Hepatocyte (in vitro differentiated cells): ENCODE results near the gene C5orf24. TPM values are rescaled to one million over a fixed set of nuclear protein-coding genes. Genes with fewer than 3 reads are reported as not detected.
"Not testable (repeated sequence)": the region's sequence is repeated elsewhere in the genome, so short reads cannot be mapped to it uniquely, and the experiment has no call there.

Experiments
- DNase-seq: peaks from one replicate; pipeline ENCODE4 v3.0.0-alpha.2; 2016; ENCODE audit warnings: low spot score
- H2AFZ ChIP-seq: fragments of 200-600 bp; sonication (generic); 2 replicates; pipeline ENCODE4 v1.6.0; 2016; ENCODE audit warnings: antibody characterized with exemption, mild to moderate bottlenecking
- H3K27ac ChIP-seq: fragments of 200-600 bp; sonication (generic); 2 replicates; pipeline ENCODE4 v1.5.1; 2016; ENCODE audit warnings: mild to moderate bottlenecking
- H3K27me3 ChIP-seq: fragments of 200-600 bp; sonication (generic); 2 replicates; pipeline ENCODE4 v1.6.1; 2016
- H3K36me3 ChIP-seq: fragments of 200-600 bp; sonication (generic); replicated peaks from 2 replicates; pipeline ENCODE4 v1.5.1; 2016; ENCODE audit warnings: low read depth; ENCODE audit not compliant: insufficient read depth
- H3K4me1 ChIP-seq: fragments of 200-600 bp; sonication (generic); 2 replicates; pipeline ENCODE4 v1.5.1; 2016; ENCODE audit warnings: mild to moderate bottlenecking, moderate library complexity; ENCODE audit not compliant: insufficient read depth
- H3K4me2 ChIP-seq: fragments of 200-600 bp; sonication (generic); 2 replicates; pipeline ENCODE4 v1.6.0; 2016
- H3K4me3 ChIP-seq: fragments of 200-600 bp; sonication (generic); 2 replicates; pipeline ENCODE4 v1.5.1; 2016; ENCODE audit warnings: mild to moderate bottlenecking
- H3K79me2 ChIP-seq: fragments of 200-600 bp; sonication (generic); 2 replicates; pipeline ENCODE4 v1.6.0; 2017; ENCODE audit warnings: mild to moderate bottlenecking
- H3K9me2 ChIP-seq: fragments of 200-600 bp; sonication (generic); replicated peaks from 2 replicates; pipeline ENCODE4 v1.6.0; 2017; ENCODE audit warnings: mild to moderate bottlenecking; ENCODE audit not compliant: insufficient read depth
- H3K9me3 ChIP-seq: fragments of 200-600 bp; sonication (generic); 2 replicates; pipeline ENCODE4 v1.5.1; 2016; ENCODE audit warnings: low read depth, mild to moderate bottlenecking
- H4K20me1 ChIP-seq: fragments of 200-600 bp; sonication (generic); 2 replicates; pipeline ENCODE4 v1.6.0; 2016; ENCODE audit warnings: mild to moderate bottlenecking; ENCODE audit not compliant: insufficient read depth, poor library complexity, severe bottlenecking
- CTCF ChIP-seq: fragments of 200-600 bp; sonication (generic); IDR thresholded peaks from 2 replicates; pipeline ENCODE4 v1.5.1; 2016; ENCODE audit warnings: antibody characterized with exemption, mild to moderate bottlenecking; ENCODE audit not compliant: poor library complexity
- EZH2 ChIP-seq: fragments of 200-600 bp; sonication (generic); IDR thresholded peaks from 2 replicates; pipeline ENCODE4 v1.6.1; 2016; ENCODE audit warnings: antibody characterized with exemption, mild to moderate bottlenecking, borderline replicate concordance
- EZH2phosphoT487 ChIP-seq: fragments of 200-600 bp; sonication (generic); IDR thresholded peaks from one replicate; pipeline ENCODE4 v1.6.1; 2018; ENCODE audit warnings: antibody characterized with exemption, mild to moderate bottlenecking, low read depth, moderate library complexity; ENCODE audit not compliant: unreplicated experiment, severe bottlenecking
- WGBS: methylation state at CpG from one replicate; pipeline ENCODE4 v1.1.6; 2016; ENCODE audit warnings: low lambda C conversion rate; ENCODE audit errors: missing lambda C conversion rate; 5-methylcytosine and 5-hydroxymethylcytosine counted together
- polyA plus RNA-seq: library from polyadenylated mRNA; unstranded; fragments of >200 nt; fragmentation: Nextera tagmentation; extraction: Ambion mirVana; gene quantifications from 2 replicates; pipeline ENCODE4 v1.2.1, GENCODE V29; 2016
- total RNA-seq: library from RNA; depleted of rRNA; stranded (reverse); fragments of >200 nt; gene quantifications from 2 replicates; pipeline ENCODE4 v1.2.3, GENCODE V29; 2014

The C5orf24 gene
- total and polyA plus RNA-seq, 2 experiments from 2014 or later: 29.2 to 67.0 TPM

- Histone ChIP-seq H3K36me3 (no peaks in the 10 kb centered on the region), H3K4me1 (peaks cover 14% of the 10 kb centered on the region), H3K9me2 (no peaks in the 10 kb centered on the region), H3K4me3 (no peak overlapping the region), H3K4me2 (no peak overlapping the region), H3K27me3 (no peaks in the 10 kb centered on the region), H3K9me3 (no peaks in the 10 kb centered on the region), H2AFZ (no peak overlapping the region), H3K27ac (no peak overlapping the region), H4K20me1 (no peaks in the 10 kb centered on the region), H3K79me2 (peaks cover 60% of the 10 kb centered on the region)
- TF ChIP-seq EZH2 (no peak), EZH2phosphoT487 (no peak), CTCF (no peak)
- WGBS: 95% methylated on average over 3 of the region's 3 CpGs
- no peak for DNase-seq
Observed at GRCh38 chr5:134878403-134878802, 32.6 kb downstream of the C5orf24 start.

- no peak for TF ChIP-seq EZH2phosphoT487
- TF ChIP-seq EZH2: no peak
- no peak for TF ChIP-seq CTCF
- peaks cover 67% of the 10 kb centered on the region for H3K79me2 ChIP-seq
- WGBS: 93% methylated on average over 3 of the region's 3 CpGs
Observed at GRCh38 chr5:134879456-134879855, 33.7 kb downstream of the C5orf24 start.

GRCh38 chr5:134880937-134881336 lies 35.2 kb downstream of the C5orf24 start:
- H3K4me1 ChIP-seq, DNase-seq, H3K27ac ChIP-seq, H4K20me1 ChIP-seq, H3K9me3 ChIP-seq, H3K9me2 ChIP-seq, H3K4me2 ChIP-seq, H3K27me3 ChIP-seq, H2AFZ ChIP-seq, H3K36me3 ChIP-seq, H3K4me3 ChIP-seq: not testable (repeated sequence)
- H3K79me2 ChIP-seq: peaks cover 77% of the 10 kb centered on the region
- WGBS: 98% methylated on average over 1 of the region's 3 CpGs

More at GRCh38 chr5:134879456-134879855, 33.7 kb downstream of the C5orf24 start:
- H3K36me3 ChIP-seq: no peaks in the 10 kb centered on the region
- no peaks in the 10 kb centered on the region for H4K20me1 ChIP-seq
- H3K4me2 ChIP-seq: no peak overlapping the region
- H3K4me3 ChIP-seq: no peak overlapping the region
- no peaks in the 10 kb centered on the region for H3K27me3 ChIP-seq
- H3K4me1 ChIP-seq: peaks cover 10% of the 10 kb centered on the region
- H3K9me3 ChIP-seq: no peaks in the 10 kb centered on the region
- DNase-seq: no peak
- no peaks in the 10 kb centered on the region for H3K9me2 ChIP-seq
- H3K27ac ChIP-seq: no peak overlapping the region
- no peak overlapping the region for H2AFZ ChIP-seq

GRCh38 chr5:134881711-134882110 lies 35.9 kb downstream of the C5orf24 start:
- peaks cover 75% of the 10 kb centered on the region for H3K79me2 ChIP-seq
- 100% methylated on average over 1 of the region's 30 CpGs for WGBS

More at GRCh38 chr5:134881711-134882110, 35.9 kb downstream of the C5orf24 start:
- H3K9me3 ChIP-seq, DNase-seq, H2AFZ ChIP-seq, H3K27me3 ChIP-seq, H3K4me1 ChIP-seq, H3K4me2 ChIP-seq, H3K4me3 ChIP-seq, H3K36me3 ChIP-seq, H3K9me2 ChIP-seq, H4K20me1 ChIP-seq, H3K27ac ChIP-seq: not testable (repeated sequence)
